Stomach (tissue), 9 donors: ENCODE data around the gene TPRG1L. TPM values are rescaled to one million over a fixed set of nuclear protein-coding genes. Genes with fewer than 3 reads are reported as not detected.

Source experiments
- DNase-seq, 2 donors: peaks; one replicate each; pipeline versions ENCODE4 v3.0.0 to v3.0.0-alpha.2; 2013 to 2019
- H3K27ac ChIP-seq, 5 donors: fragments of 200-600 bp in 4 of 5; sonication (generic) in 4 of 5; one replicate each; pipeline ENCODE4 v1.5.1; 2013 to 2019; ENCODE audit warnings: mild to moderate bottlenecking in 1 of 5, moderate library complexity in 1 of 5
- H3K27me3 ChIP-seq, 3 donors: fragments of 200-600 bp; sonication (generic); one replicate each; pipeline ENCODE4 v1.5.1; 2017 to 2019; ENCODE audit warnings: mixed run types in 1 of 3
- H3K36me3 ChIP-seq, 4 donors: fragments of 200-600 bp; sonication (generic); 1 replicate in 3 of 4; 2 replicates in 1 of 4; pipeline ENCODE4 v1.5.1; 2016 to 2019
- H3K4me1 ChIP-seq, 4 donors: fragments of 200-600 bp; sonication (generic); one replicate each; pipeline ENCODE4 v1.5.1; 2016 to 2019
- H3K4me3 ChIP-seq, 4 donors: fragments of 200-600 bp; sonication (generic) in 3 of 4; one replicate each; pipeline ENCODE4 v1.5.1; 2016 to 2019; ENCODE audit warnings: mild to moderate bottlenecking in 1 of 4
- H3K9me3 ChIP-seq, 4 donors: fragments of 200-600 bp; sonication (generic); one replicate each; pipeline ENCODE4 v1.5.1; 2016 to 2019
- EP300 ChIP-seq: sonication (generic); formaldehyde crosslinking; IDR thresholded peaks from one replicate; pipeline ENCODE4 v1.6.1; 2017; ENCODE audit warnings: antibody characterized with exemption
- POLR2A ChIP-seq, 4 donors: fragments of 450-650 bp; IDR thresholded peaks; one replicate each; pipeline ENCODE4 v1.6.1; 2016; ENCODE audit warnings: antibody characterized with exemption in 4 of 4, control low read depth in 2 of 4, mild to moderate bottlenecking in 1 of 4, moderate library complexity in 1 of 4
- POLR2AphosphoS5 ChIP-seq, 3 donors: sonication (generic); formaldehyde crosslinking; IDR thresholded peaks; one replicate each; pipeline ENCODE4 v1.6.1; 2016; ENCODE audit warnings: antibody characterized with exemption in 3 of 3
- WGBS, 5 donors: extraction: QIAGEN DNeasy Blood & Tissue Kit in 3 of 5; methylation state at CpG; one replicate each; pipeline versions ENCODE4 v1.1.5 to v1.1.7; 2013 to 2018; 5-methylcytosine and 5-hydroxymethylcytosine counted together
- intact Hi-C: fragments of 100-400 bp; cut with DNase I; formaldehyde crosslinking; loops from one replicate; pipeline ENCODE4 v1.15.1; 2023; ENCODE audit warnings: low total_unique reads
- polyA plus RNA-seq, 3 donors: library from polyadenylated mRNA; stranded (reverse); fragments of 200-250 nt; gene quantifications; one replicate each; pipeline ENCODE4 v1.2.3, GENCODE V29; 2013
- total RNA-seq, 5 donors: library from RNA; depleted of rRNA; stranded (reverse); fragments of >200 nt; gene quantifications; one replicate each; pipeline versions ENCODE4 v1.1.0 to v1.2.3, GENCODE V29; 2014 to 2016
- TF ChIP-seq, protein P1 (sequence below), 7 experiments: fragments of 450-650 bp in 4 of 7; fragments of 200-600 bp in 3 of 7; sonication (generic) in 3 of 7; IDR thresholded peaks; one replicate each; pipeline ENCODE4 v1.5.1; 2016 to 2019; ENCODE audit warnings: antibody characterized with exemption in 7 of 7, control low read depth in 2 of 7, mild to moderate bottlenecking in 1 of 7
- donor health status: healthy with polysubstance abuse.
- donor health status: Bipolar disorder and iron deficiency.
- donor health status: healthy.

Gene TPRG1L
- total and polyA plus RNA-seq, 8 donors = 21.6 to 60.0 (median 30.4) TPM

DNA sequence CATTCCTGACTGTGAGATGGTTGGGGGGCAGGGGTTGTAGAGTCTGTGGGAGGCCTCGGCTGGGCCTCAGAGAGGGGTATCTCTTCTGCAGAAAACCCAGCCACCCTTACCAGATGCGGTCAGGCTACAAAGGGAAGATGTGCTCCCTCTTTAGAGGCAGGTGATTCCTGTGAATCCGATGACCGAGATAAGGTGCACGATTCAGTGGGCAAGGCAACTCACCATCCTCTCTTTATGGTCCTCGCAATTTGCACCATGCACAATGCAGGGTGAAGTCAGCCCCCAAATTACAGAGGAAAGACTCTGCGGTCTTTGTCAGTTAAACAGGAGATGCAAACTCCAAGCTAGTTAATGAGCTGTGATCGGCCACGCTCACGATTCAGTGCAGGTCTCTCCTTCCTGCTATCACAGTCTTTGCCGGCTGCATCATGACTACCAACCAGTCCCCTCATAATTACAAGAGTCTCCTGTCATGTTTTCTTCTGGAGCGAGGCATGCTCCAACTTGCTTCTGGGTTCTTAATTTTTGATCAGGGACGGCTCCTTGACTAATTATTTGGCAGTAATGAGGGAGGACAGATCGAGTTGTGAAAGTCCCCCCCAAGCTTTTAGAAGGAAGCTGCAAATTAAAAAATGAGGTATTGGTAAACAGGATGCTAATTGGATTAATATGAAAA lies 40.0 kb downstream of the TPRG1L start:
- WGBS, 5 donors = 85 to 90% (median 86%) methylated on average over 14 of the region's 14 CpGs
- DNase-seq = no peak
- peaks cover 0 to 42% (median 0%) of the 10 kb centered on the region in 3 donors for H3K27me3 ChIP-seq
- no peak overlapping the region for H3K27ac ChIP-seq
- no peak for TF ChIP-seq EP300
- H3K4me1 ChIP-seq = peaks cover 6 to 18% (median 16%) of the 10 kb centered on the region in 4 donors
- intact Hi-C loops = no loop called here
- no peaks in the 10 kb centered on the region for H3K36me3 ChIP-seq
- no peaks in the 10 kb centered on the region for H3K9me3 ChIP-seq
- H3K4me3 ChIP-seq = no peak overlapping the region

DNA sequence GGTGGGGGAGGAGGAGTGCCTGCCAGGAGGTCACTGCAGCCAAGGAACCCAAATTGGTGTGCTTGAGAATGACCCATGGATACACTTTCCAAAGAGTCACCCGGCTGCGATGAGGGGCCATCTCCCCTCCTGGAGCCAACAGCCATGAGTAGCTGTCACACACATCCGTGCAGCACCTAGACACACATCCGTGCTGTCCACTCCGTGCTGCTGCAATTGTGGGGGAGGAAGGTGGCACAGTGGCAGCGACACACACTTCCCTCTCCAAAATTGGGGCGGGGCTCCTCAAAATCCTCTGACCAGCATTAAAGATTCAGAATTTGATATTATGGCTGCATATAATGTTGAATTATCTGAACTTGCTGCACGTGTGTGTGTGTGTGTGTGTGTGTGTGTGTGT lies 43.3 kb downstream of the TPRG1L start:
- H3K9me3 ChIP-seq = no peaks in the 10 kb centered on the region
- no peaks in the 10 kb centered on the region for H3K36me3 ChIP-seq
- intact Hi-C loops = no loop called here
- no peak overlapping the region for H3K27ac ChIP-seq
- TF ChIP-seq, protein P1, sequence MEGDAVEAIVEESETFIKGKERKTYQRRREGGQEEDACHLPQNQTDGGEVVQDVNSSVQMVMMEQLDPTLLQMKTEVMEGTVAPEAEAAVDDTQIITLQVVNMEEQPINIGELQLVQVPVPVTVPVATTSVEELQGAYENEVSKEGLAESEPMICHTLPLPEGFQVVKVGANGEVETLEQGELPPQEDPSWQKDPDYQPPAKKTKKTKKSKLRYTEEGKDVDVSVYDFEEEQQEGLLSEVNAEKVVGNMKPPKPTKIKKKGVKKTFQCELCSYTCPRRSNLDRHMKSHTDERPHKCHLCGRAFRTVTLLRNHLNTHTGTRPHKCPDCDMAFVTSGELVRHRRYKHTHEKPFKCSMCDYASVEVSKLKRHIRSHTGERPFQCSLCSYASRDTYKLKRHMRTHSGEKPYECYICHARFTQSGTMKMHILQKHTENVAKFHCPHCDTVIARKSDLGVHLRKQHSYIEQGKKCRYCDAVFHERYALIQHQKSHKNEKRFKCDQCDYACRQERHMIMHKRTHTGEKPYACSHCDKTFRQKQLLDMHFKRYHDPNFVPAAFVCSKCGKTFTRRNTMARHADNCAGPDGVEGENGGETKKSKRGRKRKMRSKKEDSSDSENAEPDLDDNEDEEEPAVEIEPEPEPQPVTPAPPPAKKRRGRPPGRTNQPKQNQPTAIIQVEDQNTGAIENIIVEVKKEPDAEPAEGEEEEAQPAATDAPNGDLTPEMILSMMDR (IDR thresholded peaks at IDR 0.05) = no peak
- TF ChIP-seq POLR2AphosphoS5 (IDR thresholded peaks at IDR 0.05) (no peak), POLR2A (IDR thresholded peaks at IDR 0.05) (no peak), EP300 (no peak)
- WGBS, 5 donors = 72 to 82% (median 75%) methylated on average over 8 of the region's 8 CpGs
- H3K4me3 ChIP-seq = no peak overlapping the region
- H3K4me1 ChIP-seq = peaks cover 6 to 18% (median 16%) of the 10 kb centered on the region in 4 donors
- no peak for DNase-seq
- peaks cover 0 to 64% (median 8%) of the 10 kb centered on the region in 3 donors for H3K27me3 ChIP-seq

DNA sequence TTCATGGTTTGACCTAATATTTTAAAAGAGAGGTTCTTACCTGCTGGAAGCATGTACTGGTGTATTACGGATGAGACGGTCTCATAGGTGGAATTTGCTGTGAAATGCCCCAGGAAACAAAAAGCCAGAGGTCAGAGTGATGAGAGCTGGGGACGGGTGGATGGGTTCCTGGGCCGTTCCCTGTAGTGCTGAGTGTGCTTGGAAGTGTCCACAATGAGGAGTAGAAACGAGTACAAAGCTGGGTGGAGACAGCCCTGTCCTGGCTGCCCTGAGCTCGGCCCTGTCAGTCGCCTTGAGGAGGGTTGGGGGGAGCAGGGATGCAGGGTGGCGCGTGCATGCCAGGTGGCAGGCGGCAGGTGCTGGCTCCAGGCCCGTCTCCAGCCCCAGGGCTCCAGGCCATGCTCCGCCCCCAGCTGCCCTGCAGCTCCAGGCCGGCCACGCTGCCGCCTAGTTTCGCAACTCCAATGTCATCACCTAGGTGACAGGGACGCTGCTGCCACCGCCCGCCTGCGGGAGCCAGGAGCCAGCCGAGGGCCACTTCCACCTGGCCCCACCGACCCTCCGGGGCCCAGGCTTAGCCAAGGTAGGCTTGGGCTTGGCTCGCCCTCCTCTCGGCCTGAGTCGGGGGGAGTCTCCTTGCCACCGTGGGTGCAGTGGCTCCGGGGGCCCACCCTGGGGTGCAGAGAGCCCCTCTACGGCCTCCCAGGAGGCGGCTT lies 43.9 kb downstream of the TPRG1L start:
- Histone ChIP-seq H3K4me3 (peak overlapping the region in 1 of 4 donors; percentile 1), H3K9me3 (no peaks in the 10 kb centered on the region), H3K27ac (no peak overlapping the region), H3K4me1 (peaks cover 6 to 18% (median 16%) of the 10 kb centered on the region in 4 donors), H3K27me3 (peaks cover 0 to 67% (median 8%) of the 10 kb centered on the region in 3 donors), H3K36me3 (no peaks in the 10 kb centered on the region)
- intact Hi-C loops = no loop called here
- TF ChIP-seq EP300 (no peak), POLR2AphosphoS5 (IDR thresholded peaks at IDR 0.05) (peak in 1 of 3 donors; percentile 31)
- WGBS, 5 donors = 18 to 41% (median 21%) methylated on average over 5 to 30 of the region's 30 CpGs
- peak; percentile 94 for DNase-seq

DNA sequence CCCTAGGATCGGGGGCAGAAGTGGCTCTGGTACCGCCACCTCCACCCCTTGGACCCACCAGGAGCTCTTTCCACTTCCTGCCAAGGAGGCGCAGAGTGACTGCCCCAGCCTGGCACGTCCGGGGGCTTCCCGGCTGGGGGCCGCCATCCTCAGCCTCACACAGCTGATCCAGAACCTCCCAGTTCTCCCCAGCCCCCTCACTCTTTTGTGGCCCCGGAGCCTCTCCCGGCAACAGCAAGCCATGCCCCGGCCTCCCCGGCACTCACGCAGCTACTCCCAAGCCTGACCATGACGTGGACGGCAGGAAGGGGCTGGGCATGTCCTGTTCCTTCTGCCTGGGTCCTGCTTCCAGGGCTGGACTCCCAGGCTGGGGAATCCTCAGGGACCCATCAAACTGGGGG lies 44.6 kb downstream of the TPRG1L start:
- no peak overlapping the region for H3K27ac ChIP-seq
- no peak for DNase-seq
- 56 to 81% (median 64%) methylated on average over 12 to 14 of the region's 14 CpGs for WGBS, 5 donors

DNA sequence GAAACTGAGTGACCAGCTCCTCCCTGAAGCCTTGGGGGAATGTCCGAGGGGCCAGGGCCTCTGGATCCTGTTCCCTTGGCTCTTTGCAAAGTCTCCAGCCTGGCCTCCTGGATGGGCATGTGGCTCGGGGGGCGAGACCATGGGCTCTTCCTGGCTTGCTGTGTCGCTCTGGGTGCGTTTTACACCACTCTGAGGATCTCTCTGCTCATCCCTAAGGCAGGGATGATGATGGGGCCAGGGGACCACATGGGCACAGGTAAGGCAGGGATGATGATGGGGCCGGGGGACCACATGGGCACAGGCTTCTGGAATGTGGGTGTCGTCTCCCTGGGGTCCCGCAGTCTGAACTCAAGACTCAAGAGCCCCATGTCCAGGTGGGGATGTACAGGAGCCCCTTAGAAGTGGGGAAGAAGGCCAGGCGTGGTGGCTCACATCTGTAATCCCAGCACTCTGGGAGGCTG lies 45.2 kb downstream of the TPRG1L start:
- intact Hi-C loops = no loop called here
- TF ChIP-seq POLR2A (IDR thresholded peaks at IDR 0.05) = no peak
- TF ChIP-seq EP300 = no peak
- no peak for TF ChIP-seq POLR2AphosphoS5 (IDR thresholded peaks at IDR 0.05)
- TF ChIP-seq, protein P1 (IDR thresholded peaks at IDR 0.05) = no peak
- no peaks in the 10 kb centered on the region for H3K36me3 ChIP-seq
- no peaks in the 10 kb centered on the region for H3K9me3 ChIP-seq
- 80 to 94% (median 89%) methylated on average over 8 to 9 of the region's 9 CpGs for WGBS, 5 donors
- H3K4me1 ChIP-seq = peaks cover 6 to 24% (median 21%) of the 10 kb centered on the region in 4 donors
- peaks cover 0 to 68% (median 8%) of the 10 kb centered on the region in 3 donors for H3K27me3 ChIP-seq
- no peak for DNase-seq
- no peak overlapping the region for H3K4me3 ChIP-seq
- no peak overlapping the region for H3K27ac ChIP-seq

More for the DNA sequence above, 44.6 kb downstream of the TPRG1L start:
- Histone ChIP-seq H3K36me3 (no peaks in the 10 kb centered on the region), H3K4me3 (no peak overlapping the region), H3K4me1 (peaks cover 6 to 21% (median 18%) of the 10 kb centered on the region in 4 donors), H3K27me3 (peaks cover 0 to 66% (median 8%) of the 10 kb centered on the region in 3 donors), H3K9me3 (no peaks in the 10 kb centered on the region)
- intact Hi-C loops = no loop called here
- TF ChIP-seq, protein P1 (IDR thresholded peaks at IDR 0.05) = no peak
- no peak for TF ChIP-seq POLR2AphosphoS5 (IDR thresholded peaks at IDR 0.05)
- TF ChIP-seq POLR2A (IDR thresholded peaks at IDR 0.05) = no peak
- no peak for TF ChIP-seq EP300
